Measurements from ENCODE around the gene STAMBPL1. TPM values are rescaled to one million over a fixed set of nuclear protein-coding genes. Genes with fewer than 3 reads are reported as not detected.
"Not testable (repeated sequence)": the region's sequence is repeated elsewhere in the genome, so short reads cannot be mapped to it uniquely, and the experiment has no call there.

Gene STAMBPL1
- total and polyA plus RNA-seq, 2 donors (not counting 1 experiment from before 2014, with no cell fraction given): 45.6 to 72.5 TPM

- Histone ChIP-seq H3K4me3 (replicated peaks in 1 of 4; ENCODE audit: control extremely low read depth in 1 of 4, insufficient read depth in 1 of 4, low read depth in 3 of 4, low read length in 4 of 4) (no peak overlapping the region), H3K4me2 (ENCODE audit: extremely low read depth, insufficient read depth, low read length) (no peak overlapping the region), H3K27me3 (ENCODE audit: control insufficient read depth, insufficient read depth, low read length) (no peaks in the 10 kb centered on the region), H3K36me3 (ENCODE audit: control insufficient read depth, insufficient read depth, low read length) (no peaks in the 10 kb centered on the region), H3K9ac (ENCODE audit: insufficient read depth, low read length) (no peak overlapping the region), H4K20me1 (ENCODE audit: control insufficient read depth, extremely low read depth, insufficient read depth, low read length) (no peaks in the 10 kb centered on the region), H3K9me3 (ENCODE audit: control insufficient read depth, insufficient read depth, low read depth, low read length) (no peaks in the 10 kb centered on the region), H2AFZ (ENCODE audit: low read length) (no peak overlapping the region), H3K79me2 (ENCODE audit: control insufficient read depth, insufficient read depth, low read length) (no peaks in the 10 kb centered on the region), H3K4me1 (ENCODE audit: control insufficient read depth, extremely low read depth, insufficient read depth, low read length) (no peaks in the 10 kb centered on the region), H3K27ac (ENCODE audit: insufficient read depth, low read length) (no peak overlapping the region)
- DNase-seq (ENCODE audit: low read depth in 2 of 2): peak; percentile 80 to 91
- TF ChIP-seq EZH2 (IDR thresholded peaks at IDR 0.05; ENCODE audit: low read length, missing control alignments) (no peak), CTCF (conservative IDR thresholded peaks at IDR 0.05 in 1 of 2, IDR thresholded peaks at IDR 0.05 in 1 of 2; ENCODE audit: low read depth in 1 of 2, low read length in 2 of 2) (peak; percentile 82 to 93)
Observed at GRCh38 chr10:88835096-88835909, 44.7 kb upstream of the STAMBPL1 start.

- Histone ChIP-seq H4K20me1 (ENCODE audit: control insufficient read depth, extremely low read depth, insufficient read depth, low read length) (no peaks in the 10 kb centered on the region), H3K27me3 (ENCODE audit: control insufficient read depth, insufficient read depth, low read length) (no peaks in the 10 kb centered on the region), H3K4me3 (replicated peaks in 1 of 4; ENCODE audit: control extremely low read depth in 1 of 4, insufficient read depth in 1 of 4, low read depth in 3 of 4, low read length in 4 of 4) (no peak overlapping the region), H3K4me2 (ENCODE audit: extremely low read depth, insufficient read depth, low read length) (no peak overlapping the region), H2AFZ (ENCODE audit: low read length) (no peak overlapping the region), H3K4me1 (ENCODE audit: control insufficient read depth, extremely low read depth, insufficient read depth, low read length) (no peaks in the 10 kb centered on the region), H3K36me3 (ENCODE audit: control insufficient read depth, insufficient read depth, low read length) (no peaks in the 10 kb centered on the region), H3K27ac (ENCODE audit: insufficient read depth, low read length) (no peak overlapping the region), H3K79me2 (ENCODE audit: control insufficient read depth, insufficient read depth, low read length) (no peaks in the 10 kb centered on the region), H3K9me3 (ENCODE audit: control insufficient read depth, insufficient read depth, low read depth, low read length) (no peaks in the 10 kb centered on the region), H3K9ac (ENCODE audit: insufficient read depth, low read length) (no peak overlapping the region)
- TF ChIP-seq CTCF (conservative IDR thresholded peaks at IDR 0.05 in 1 of 2, IDR thresholded peaks at IDR 0.05 in 1 of 2; ENCODE audit: low read depth in 1 of 2, low read length in 2 of 2) (no peak), EZH2 (IDR thresholded peaks at IDR 0.05; ENCODE audit: low read length, missing control alignments) (no peak)
- DNase-seq (ENCODE audit: low read depth in 2 of 2): no peak
Observed at GRCh38 chr10:88835910-88836221, 44.2 kb upstream of the STAMBPL1 start.

DNA sequence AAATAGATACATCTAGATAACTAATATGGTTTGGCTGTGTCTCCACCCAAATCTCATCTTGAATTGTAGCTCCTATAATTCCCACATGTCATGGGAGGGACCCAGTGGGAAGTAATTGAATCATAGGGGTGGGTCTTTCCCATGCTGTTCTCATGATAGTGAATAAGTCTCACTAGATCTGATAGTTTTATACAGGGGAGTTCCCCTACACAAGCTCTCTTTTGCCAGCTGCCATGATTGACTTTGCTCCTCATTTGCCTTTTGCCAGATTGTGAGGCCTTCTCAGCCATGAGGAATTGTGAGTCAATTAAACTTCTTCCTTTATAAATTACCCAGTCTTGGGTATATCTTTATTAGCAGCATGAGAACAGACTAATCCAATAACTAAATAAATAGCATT is 42.4 kb upstream of the STAMBPL1 start:
- not testable (repeated sequence) for DNase-seq (ENCODE audit: low read depth in 2 of 2); H4K20me1 ChIP-seq (ENCODE audit: control insufficient read depth, extremely low read depth, insufficient read depth, low read length); H3K27me3 ChIP-seq (ENCODE audit: control insufficient read depth, insufficient read depth, low read length); H3K4me1 ChIP-seq (ENCODE audit: control insufficient read depth, extremely low read depth, insufficient read depth, low read length); H3K9ac ChIP-seq (ENCODE audit: insufficient read depth, low read length); H3K4me2 ChIP-seq (ENCODE audit: extremely low read depth, insufficient read depth, low read length); H2AFZ ChIP-seq (ENCODE audit: low read length); H3K4me3 ChIP-seq (replicated peaks in 1 of 4; ENCODE audit: control extremely low read depth in 1 of 4, insufficient read depth in 1 of 4, low read depth in 3 of 4, low read length in 4 of 4); H3K27ac ChIP-seq (ENCODE audit: insufficient read depth, low read length); H3K79me2 ChIP-seq (ENCODE audit: control insufficient read depth, insufficient read depth, low read length); H3K36me3 ChIP-seq (ENCODE audit: control insufficient read depth, insufficient read depth, low read length); H3K9me3 ChIP-seq (ENCODE audit: control insufficient read depth, insufficient read depth, low read depth, low read length)
